ENCODE data around the gene ZNF318.

GRCh38 chr6:43389730-43390295 is 20.4 kb upstream of the ZNF318 start:
- TF ChIP-seq, protein P1, sequence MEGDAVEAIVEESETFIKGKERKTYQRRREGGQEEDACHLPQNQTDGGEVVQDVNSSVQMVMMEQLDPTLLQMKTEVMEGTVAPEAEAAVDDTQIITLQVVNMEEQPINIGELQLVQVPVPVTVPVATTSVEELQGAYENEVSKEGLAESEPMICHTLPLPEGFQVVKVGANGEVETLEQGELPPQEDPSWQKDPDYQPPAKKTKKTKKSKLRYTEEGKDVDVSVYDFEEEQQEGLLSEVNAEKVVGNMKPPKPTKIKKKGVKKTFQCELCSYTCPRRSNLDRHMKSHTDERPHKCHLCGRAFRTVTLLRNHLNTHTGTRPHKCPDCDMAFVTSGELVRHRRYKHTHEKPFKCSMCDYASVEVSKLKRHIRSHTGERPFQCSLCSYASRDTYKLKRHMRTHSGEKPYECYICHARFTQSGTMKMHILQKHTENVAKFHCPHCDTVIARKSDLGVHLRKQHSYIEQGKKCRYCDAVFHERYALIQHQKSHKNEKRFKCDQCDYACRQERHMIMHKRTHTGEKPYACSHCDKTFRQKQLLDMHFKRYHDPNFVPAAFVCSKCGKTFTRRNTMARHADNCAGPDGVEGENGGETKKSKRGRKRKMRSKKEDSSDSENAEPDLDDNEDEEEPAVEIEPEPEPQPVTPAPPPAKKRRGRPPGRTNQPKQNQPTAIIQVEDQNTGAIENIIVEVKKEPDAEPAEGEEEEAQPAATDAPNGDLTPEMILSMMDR (IDR thresholded peaks at IDR 0.05), result no peak
- no peak for TF ChIP-seq EZH2 (IDR thresholded peaks at IDR 0.05; ENCODE audit: borderline replicate concordance, insufficient read depth, low read depth, low read length, poor library complexity, severe bottlenecking)

Data from B cell (primary cell).